ENCODE measurements around the gene ZNF175.

DNA sequence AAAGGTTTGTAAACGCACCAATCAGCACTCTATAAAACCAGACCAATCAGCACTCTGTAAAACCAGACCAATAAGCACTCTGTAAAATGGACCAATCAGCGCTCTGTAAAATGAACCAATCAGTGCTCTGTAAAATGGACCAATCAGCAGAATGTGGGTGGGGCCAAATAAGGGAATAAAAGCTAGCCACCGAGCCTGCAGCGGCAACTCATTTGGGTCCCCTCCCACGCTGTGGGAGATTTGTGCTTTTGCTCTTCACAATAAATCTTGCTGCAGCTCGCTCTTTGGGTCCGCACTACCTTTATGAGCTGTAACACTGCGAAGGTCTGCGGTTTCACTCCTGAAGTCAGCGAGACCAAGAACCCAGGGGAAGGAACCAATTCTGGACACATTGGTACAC, 28.0 kb downstream of the ZNF175 start:
- no peak for TF ChIP-seq EZH2phosphoT487 (IDR thresholded peaks at IDR 0.05; ENCODE audit: unreplicated experiment)
- TF ChIP-seq, protein P1, sequence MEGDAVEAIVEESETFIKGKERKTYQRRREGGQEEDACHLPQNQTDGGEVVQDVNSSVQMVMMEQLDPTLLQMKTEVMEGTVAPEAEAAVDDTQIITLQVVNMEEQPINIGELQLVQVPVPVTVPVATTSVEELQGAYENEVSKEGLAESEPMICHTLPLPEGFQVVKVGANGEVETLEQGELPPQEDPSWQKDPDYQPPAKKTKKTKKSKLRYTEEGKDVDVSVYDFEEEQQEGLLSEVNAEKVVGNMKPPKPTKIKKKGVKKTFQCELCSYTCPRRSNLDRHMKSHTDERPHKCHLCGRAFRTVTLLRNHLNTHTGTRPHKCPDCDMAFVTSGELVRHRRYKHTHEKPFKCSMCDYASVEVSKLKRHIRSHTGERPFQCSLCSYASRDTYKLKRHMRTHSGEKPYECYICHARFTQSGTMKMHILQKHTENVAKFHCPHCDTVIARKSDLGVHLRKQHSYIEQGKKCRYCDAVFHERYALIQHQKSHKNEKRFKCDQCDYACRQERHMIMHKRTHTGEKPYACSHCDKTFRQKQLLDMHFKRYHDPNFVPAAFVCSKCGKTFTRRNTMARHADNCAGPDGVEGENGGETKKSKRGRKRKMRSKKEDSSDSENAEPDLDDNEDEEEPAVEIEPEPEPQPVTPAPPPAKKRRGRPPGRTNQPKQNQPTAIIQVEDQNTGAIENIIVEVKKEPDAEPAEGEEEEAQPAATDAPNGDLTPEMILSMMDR (conservative IDR thresholded peaks at IDR 0.05; ENCODE audit: low read depth in 2 of 2) = no peak
- no peak for TF ChIP-seq POLR2AphosphoS5 (IDR thresholded peaks at IDR 0.05; ENCODE audit: low read depth)
- TF ChIP-seq CREB1 (CRISPR knock-in tag; IDR thresholded peaks at IDR 0.05; ENCODE audit: low read depth) = no peak
- TF ChIP-seq, protein P2, sequence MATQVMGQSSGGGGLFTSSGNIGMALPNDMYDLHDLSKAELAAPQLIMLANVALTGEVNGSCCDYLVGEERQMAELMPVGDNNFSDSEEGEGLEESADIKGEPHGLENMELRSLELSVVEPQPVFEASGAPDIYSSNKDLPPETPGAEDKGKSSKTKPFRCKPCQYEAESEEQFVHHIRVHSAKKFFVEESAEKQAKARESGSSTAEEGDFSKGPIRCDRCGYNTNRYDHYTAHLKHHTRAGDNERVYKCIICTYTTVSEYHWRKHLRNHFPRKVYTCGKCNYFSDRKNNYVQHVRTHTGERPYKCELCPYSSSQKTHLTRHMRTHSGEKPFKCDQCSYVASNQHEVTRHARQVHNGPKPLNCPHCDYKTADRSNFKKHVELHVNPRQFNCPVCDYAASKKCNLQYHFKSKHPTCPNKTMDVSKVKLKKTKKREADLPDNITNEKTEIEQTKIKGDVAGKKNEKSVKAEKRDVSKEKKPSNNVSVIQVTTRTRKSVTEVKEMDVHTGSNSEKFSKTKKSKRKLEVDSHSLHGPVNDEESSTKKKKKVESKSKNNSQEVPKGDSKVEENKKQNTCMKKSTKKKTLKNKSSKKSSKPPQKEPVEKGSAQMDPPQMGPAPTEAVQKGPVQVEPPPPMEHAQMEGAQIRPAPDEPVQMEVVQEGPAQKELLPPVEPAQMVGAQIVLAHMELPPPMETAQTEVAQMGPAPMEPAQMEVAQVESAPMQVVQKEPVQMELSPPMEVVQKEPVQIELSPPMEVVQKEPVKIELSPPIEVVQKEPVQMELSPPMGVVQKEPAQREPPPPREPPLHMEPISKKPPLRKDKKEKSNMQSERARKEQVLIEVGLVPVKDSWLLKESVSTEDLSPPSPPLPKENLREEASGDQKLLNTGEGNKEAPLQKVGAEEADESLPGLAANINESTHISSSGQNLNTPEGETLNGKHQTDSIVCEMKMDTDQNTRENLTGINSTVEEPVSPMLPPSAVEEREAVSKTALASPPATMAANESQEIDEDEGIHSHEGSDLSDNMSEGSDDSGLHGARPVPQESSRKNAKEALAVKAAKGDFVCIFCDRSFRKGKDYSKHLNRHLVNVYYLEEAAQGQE (IDR thresholded peaks at IDR 0.05; ENCODE audit: unreplicated experiment) = no peak
- TF ChIP-seq JUNB (IDR thresholded peaks at IDR 0.05; ENCODE audit: unreplicated experiment) = no peak
- no peak for TF ChIP-seq EZH2 (IDR thresholded peaks at IDR 0.05; ENCODE audit: low read depth, unreplicated experiment)
- TF ChIP-seq ZNF331 (CRISPR knock-in tag; IDR thresholded peaks at IDR 0.05; ENCODE audit: low read depth) = no peak
- TF ChIP-seq, protein P3, sequence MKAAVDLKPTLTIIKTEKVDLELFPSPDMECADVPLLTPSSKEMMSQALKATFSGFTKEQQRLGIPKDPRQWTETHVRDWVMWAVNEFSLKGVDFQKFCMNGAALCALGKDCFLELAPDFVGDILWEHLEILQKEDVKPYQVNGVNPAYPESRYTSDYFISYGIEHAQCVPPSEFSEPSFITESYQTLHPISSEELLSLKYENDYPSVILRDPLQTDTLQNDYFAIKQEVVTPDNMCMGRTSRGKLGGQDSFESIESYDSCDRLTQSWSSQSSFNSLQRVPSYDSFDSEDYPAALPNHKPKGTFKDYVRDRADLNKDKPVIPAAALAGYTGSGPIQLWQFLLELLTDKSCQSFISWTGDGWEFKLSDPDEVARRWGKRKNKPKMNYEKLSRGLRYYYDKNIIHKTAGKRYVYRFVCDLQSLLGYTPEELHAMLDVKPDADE (IDR thresholded peaks at IDR 0.05) = no peak
- TF ChIP-seq, protein P4, sequence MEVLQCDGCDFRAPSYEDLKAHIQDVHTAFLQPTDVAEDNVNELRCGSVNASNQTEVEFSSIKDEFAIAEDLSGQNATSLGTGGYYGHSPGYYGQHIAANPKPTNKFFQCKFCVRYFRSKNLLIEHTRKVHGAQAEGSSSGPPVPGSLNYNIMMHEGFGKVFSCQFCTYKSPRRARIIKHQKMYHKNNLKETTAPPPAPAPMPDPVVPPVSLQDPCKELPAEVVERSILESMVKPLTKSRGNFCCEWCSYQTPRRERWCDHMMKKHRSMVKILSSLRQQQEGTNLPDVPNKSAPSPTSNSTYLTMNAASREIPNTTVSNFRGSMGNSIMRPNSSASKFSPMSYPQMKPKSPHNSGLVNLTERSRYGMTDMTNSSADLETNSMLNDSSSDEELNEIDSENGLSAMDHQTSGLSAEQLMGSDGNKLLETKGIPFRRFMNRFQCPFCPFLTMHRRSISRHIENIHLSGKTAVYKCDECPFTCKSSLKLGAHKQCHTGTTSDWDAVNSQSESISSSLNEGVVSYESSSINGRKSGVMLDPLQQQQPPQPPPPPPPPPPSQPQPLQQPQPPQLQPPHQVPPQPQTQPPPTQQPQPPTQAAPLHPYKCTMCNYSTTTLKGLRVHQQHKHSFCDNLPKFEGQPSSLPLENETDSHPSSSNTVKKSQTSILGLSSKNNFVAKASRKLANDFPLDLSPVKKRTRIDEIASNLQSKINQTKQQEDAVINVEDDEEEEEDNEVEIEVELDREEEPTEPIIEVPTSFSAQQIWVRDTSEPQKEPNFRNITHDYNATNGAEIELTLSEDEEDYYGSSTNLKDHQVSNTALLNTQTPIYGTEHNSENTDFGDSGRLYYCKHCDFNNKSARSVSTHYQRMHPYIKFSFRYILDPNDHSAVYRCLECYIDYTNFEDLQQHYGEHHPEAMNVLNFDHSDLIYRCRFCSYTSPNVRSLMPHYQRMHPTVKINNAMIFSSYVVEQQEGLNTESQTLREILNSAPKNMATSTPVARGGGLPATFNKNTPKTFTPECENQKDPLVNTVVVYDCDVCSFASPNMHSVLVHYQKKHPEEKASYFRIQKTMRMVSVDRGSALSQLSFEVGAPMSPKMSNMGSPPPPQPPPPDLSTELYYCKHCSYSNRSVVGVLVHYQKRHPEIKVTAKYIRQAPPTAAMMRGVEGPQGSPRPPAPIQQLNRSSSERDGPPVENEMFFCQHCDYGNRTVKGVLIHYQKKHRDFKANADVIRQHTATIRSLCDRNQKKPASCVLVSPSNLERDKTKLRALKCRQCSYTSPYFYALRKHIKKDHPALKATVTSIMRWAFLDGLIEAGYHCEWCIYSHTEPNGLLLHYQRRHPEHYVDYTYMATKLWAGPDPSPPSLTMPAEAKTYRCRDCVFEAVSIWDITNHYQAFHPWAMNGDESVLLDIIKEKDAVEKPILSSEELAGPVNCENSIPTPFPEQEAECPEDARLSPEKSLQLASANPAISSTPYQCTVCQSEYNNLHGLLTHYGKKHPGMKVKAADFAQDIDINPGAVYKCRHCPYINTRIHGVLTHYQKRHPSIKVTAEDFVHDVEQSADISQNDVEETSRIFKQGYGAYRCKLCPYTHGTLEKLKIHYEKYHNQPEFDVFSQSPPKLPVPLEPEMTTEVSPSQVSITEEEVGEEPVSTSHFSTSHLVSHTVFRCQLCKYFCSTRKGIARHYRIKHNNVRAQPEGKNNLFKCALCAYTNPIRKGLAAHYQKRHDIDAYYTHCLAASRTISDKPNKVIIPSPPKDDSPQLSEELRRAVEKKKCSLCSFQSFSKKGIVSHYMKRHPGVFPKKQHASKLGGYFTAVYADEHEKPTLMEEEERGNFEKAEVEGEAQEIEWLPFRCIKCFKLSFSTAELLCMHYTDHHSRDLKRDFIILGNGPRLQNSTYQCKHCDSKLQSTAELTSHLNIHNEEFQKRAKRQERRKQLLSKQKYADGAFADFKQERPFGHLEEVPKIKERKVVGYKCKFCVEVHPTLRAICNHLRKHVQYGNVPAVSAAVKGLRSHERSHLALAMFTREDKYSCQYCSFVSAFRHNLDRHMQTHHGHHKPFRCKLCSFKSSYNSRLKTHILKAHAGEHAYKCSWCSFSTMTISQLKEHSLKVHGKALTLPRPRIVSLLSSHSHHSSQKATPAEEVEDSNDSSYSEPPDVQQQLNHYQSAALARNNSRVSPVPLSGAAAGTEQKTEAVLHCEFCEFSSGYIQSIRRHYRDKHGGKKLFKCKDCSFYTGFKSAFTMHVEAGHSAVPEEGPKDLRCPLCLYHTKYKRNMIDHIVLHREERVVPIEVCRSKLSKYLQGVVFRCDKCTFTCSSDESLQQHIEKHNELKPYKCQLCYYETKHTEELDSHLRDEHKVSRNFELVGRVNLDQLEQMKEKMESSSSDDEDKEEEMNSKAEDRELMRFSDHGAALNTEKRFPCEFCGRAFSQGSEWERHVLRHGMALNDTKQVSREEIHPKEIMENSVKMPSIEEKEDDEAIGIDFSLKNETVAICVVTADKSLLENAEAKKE (CRISPR knock-in tag; IDR thresholded peaks at IDR 0.05) = no peak
- no peak for TF ChIP-seq ZNF114 (CRISPR knock-in tag; IDR thresholded peaks at IDR 0.05)
